ENCODE measurements around the gene CEP131.

DNA sequence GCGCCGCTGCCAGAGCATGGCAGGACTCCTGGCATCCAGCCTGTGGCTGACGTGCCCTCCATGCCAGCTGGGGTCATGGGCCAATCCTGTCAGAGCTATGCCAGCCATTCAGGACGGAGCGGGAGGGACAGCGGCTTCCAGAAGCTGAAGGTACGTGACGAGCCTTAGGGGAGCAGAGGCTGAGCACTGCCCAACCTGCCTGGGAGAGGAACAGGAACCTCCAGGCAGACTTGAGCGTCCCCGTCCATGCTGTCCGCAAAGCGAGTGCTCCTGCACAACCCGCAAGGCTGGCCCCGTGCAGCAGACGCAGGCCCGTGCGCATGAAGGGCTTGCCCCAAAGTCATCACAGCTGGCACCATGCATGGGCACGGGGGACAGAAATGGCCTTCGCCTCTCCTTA is 37.9 kb upstream of the CEP131 start:
- TF ChIP-seq CTCF (IDR thresholded peaks at IDR 0.05) (no peak), POLR2A (IDR thresholded peaks at IDR 0.05) (no peak)
